GM19043 (cell line): ENCODE measurements around the gene EFNA4.
"Not testable (repeated sequence)": the region's sequence is repeated elsewhere in the genome, so short reads cannot be mapped to it uniquely, and the experiment has no call there.

Experiments used
- ATAC-seq: cut with Tn5 transposase; IDR thresholded peaks from one replicate; pipeline ENCODE4 v1.9.1; 2021; ENCODE audit warnings: low read depth; ENCODE audit not compliant: unreplicated experiment

EFNA4 gene

GRCh38 chr1:155113450-155113980 lies 50.0 kb downstream of the EFNA4 start:
- no peak for ATAC-seq

GRCh38 chr1:155116113-155116764 lies 52.7 kb downstream of the EFNA4 start:
- ATAC-seq, result no peak

- ATAC-seq, result no peak
Measured at GRCh38 chr1:155117610-155118009, 54.1 kb downstream of the EFNA4 start.

GRCh38 chr1:155118090-155118489 lies 54.5 kb downstream of the EFNA4 start:
- ATAC-seq, result not testable (repeated sequence)
